Endothelial cell of umbilical vein (primary cell): ENCODE data around the gene FSTL4. TPM values are rescaled to one million over a fixed set of nuclear protein-coding genes. Genes with fewer than 3 reads are reported as not detected.

Source experiments
- BruUV-seq: library from RNA; stranded (reverse); fragments of 400-500 nt; replicated peaks from 2 replicates; lab custom pipeline; 2021; lab: Mats Ljungman, UMichigan
- CTCF ChIA-PET: fragments of 300-600, 350-600 bp; sonication (Branson Sonifier 250); formaldehyde crosslinking; loops from one replicate; lab custom pipeline; 2021; ENCODE audit warnings: antibody characterized with exemption, inconsistent platforms; lab: Charles Lee
- POLR2A ChIA-PET: fragments of 300-600, 350-600 bp; sonication (Branson Sonifier 250); formaldehyde crosslinking; loops from one replicate; lab custom pipeline; 2021; ENCODE audit warnings: antibody characterized with exemption, inconsistent platforms; lab: Charles Lee
- DNase-seq: peaks from one replicate; pipeline ENCODE4 v3.0.0-alpha.2; 2011; ENCODE audit warnings: low read depth, low spot score
- FAIRE-seq: peaks from 2 replicates; lab custom pipeline; 2011; peaks lifted over from hg19 to GRCh38; lab: Jason Lieb, UNC
- H2AFZ ChIP-seq: 2 replicates; pipeline ENCODE4 v1.6.0; 2012; ENCODE audit warnings: low read depth, low read length, control low read depth, inconsistent platforms
- H3K27ac ChIP-seq: 2 replicates; pipeline ENCODE4 v1.5.1; 2011; ENCODE audit warnings: low read depth, mild to moderate bottlenecking, control low read depth, low read length, moderate library complexity; ENCODE audit not compliant: insufficient read depth
- H3K27me3 ChIP-seq, 2 experiments: 2 replicates each; pipeline versions ENCODE4 v1.6.0 to v1.6.1; 2011; ENCODE audit warnings: low read length in 2 of 2, mixed read lengths in 1 of 2; ENCODE audit not compliant: control insufficient read depth in 2 of 2, insufficient read depth in 2 of 2
- H3K36me3 ChIP-seq, 2 experiments: 2 replicates in 1 of 2; 3 replicates in 1 of 2; pipeline ENCODE4 v1.5.1; 2011; ENCODE audit warnings: low read length in 2 of 2, mild to moderate bottlenecking in 1 of 2, moderate library complexity in 1 of 2; ENCODE audit not compliant: control insufficient read depth in 2 of 2, insufficient read depth in 2 of 2; ENCODE audit errors: extremely low read depth in 1 of 2
- H3K4me1 ChIP-seq: 3 replicates; pipeline ENCODE4 v1.5.1; 2011; ENCODE audit warnings: mild to moderate bottlenecking, low read length; ENCODE audit not compliant: control insufficient read depth, insufficient read depth; ENCODE audit errors: extremely low read depth
- H3K4me2 ChIP-seq: 2 replicates; pipeline ENCODE4 v1.6.1; 2011; ENCODE audit warnings: low read length, control low read depth, mixed read lengths; ENCODE audit not compliant: insufficient read depth
- H3K4me3 ChIP-seq, 3 experiments: fragments of 200-600 bp in 1 of 3; sonication (generic), shearing (Covaris generic) in 1 of 3; replicated peaks in 1 of 3; 2 replicates each; pipeline ENCODE4 v1.5.1; 2011 to 2016; ENCODE audit warnings: control low read depth in 3 of 3, low read length in 3 of 3, mild to moderate bottlenecking in 2 of 3, inconsistent platforms in 1 of 3, low read depth in 1 of 3, moderate library complexity in 1 of 3; ENCODE audit not compliant: insufficient read depth in 1 of 3
- H3K79me2 ChIP-seq: 2 replicates; pipeline ENCODE4 v1.6.0; 2012; ENCODE audit warnings: low read length, inconsistent platforms; ENCODE audit not compliant: control insufficient read depth, insufficient read depth
- H3K9ac ChIP-seq: replicated peaks from 2 replicates; pipeline ENCODE3; 2011; ENCODE audit warnings: low read length, control low read depth; ENCODE audit not compliant: insufficient read depth; ENCODE audit errors: extremely low read depth
- H3K9me1 ChIP-seq: replicated peaks from 3 replicates; pipeline ENCODE4 v1.6.0; 2011; ENCODE audit warnings: mild to moderate bottlenecking, low read length; ENCODE audit not compliant: control insufficient read depth, insufficient read depth; ENCODE audit errors: extremely low read depth
- H3K9me3 ChIP-seq: replicated peaks from 2 replicates; pipeline ENCODE4 v1.5.1; 2012; ENCODE audit warnings: low read length, inconsistent platforms; ENCODE audit not compliant: control insufficient read depth, insufficient read depth
- H4K20me1 ChIP-seq: replicated peaks from 2 replicates; pipeline ENCODE3; 2011; ENCODE audit warnings: mild to moderate bottlenecking, low read length; ENCODE audit not compliant: control insufficient read depth, insufficient read depth; ENCODE audit errors: extremely low read depth
- EZH2 ChIP-seq: IDR thresholded peaks from 2 replicates; pipeline ENCODE4 v1.6.1; 2012; ENCODE audit warnings: borderline replicate concordance, low read depth, mild to moderate bottlenecking, moderate library complexity, low read length, inconsistent platforms; ENCODE audit not compliant: severe bottlenecking
- FOS ChIP-seq: IDR thresholded peaks from 2 replicates; pipeline ENCODE4 v1.6.1; 2011; ENCODE audit warnings: mild to moderate bottlenecking, low read length, moderate library complexity, borderline replicate concordance; ENCODE audit not compliant: insufficient read depth
- GATA2 ChIP-seq: IDR thresholded peaks from 2 replicates; pipeline ENCODE4 v1.7.0; 2011; ENCODE audit warnings: low read depth, mild to moderate bottlenecking, moderate library complexity, mixed read lengths, low read length; ENCODE audit not compliant: insufficient read length, insufficient read depth
- JUN ChIP-seq: IDR thresholded peaks from 2 replicates; pipeline ENCODE4 v1.6.1; 2011; ENCODE audit warnings: borderline replicate concordance, low read depth; ENCODE audit not compliant: insufficient read length, insufficient read depth
- MYC ChIP-seq: IDR thresholded peaks from one replicate; pipeline ENCODE4 v1.6.1; 2011; ENCODE audit warnings: mild to moderate bottlenecking, low read depth, low read length
- POLR2A ChIP-seq: IDR thresholded peaks from 2 replicates; pipeline ENCODE4 v1.6.1; 2012; ENCODE audit warnings: low read depth, mild to moderate bottlenecking, control low read depth, low read length
- POLR2AphosphoS5 ChIP-seq: IDR thresholded peaks from 2 replicates; pipeline ENCODE4 v1.6.1; 2012; ENCODE audit warnings: low read depth, mild to moderate bottlenecking, control low read depth, low read length, moderate library complexity; ENCODE audit not compliant: insufficient read depth
- dilution Hi-C: fragments of 300-500 bp; cut with MboI; formaldehyde crosslinking; loops from one replicate; pipeline ENCODE4 v1.15.0; 2019; ENCODE audit warnings: low sequenced_read_pairs; ENCODE audit not compliant: extremely low pct_ligation_motif_present
- intact Hi-C: fragments of 100-400 bp; cut with micrococcal nuclease; formaldehyde crosslinking; loops from one replicate; pipeline ENCODE4 v1.10.0; 2022
- polyA plus RNA-seq, 4 experiments: library from polyadenylated mRNA; depleted of rRNA in 3 of 4; stranded (reverse) in 3 of 4; unstranded in 1 of 4; fragments of >200 nt; gene quantifications; 2 replicates each; pipeline versions ENCODE4 v1.2.1 to v1.2.3, GENCODE V29; 2011 to 2012; ENCODE audit warnings: missing spikeins in 1 of 4
- total RNA-seq: library from RNA; stranded (reverse); gene quantifications from 2 replicates; pipeline ENCODE4 v1.2.3, GENCODE V29; 2021
- TF ChIP-seq, protein P1 (sequence below): IDR thresholded peaks from 2 replicates; pipeline ENCODE4 v1.6.1; 2011; ENCODE audit not compliant: insufficient read depth, insufficient read length
- TF ChIP-seq, protein P2 (sequence below), 2 donors: IDR thresholded peaks; 1 replicate in 1 of 2; 2 replicates in 1 of 2; pipeline ENCODE4 v1.5.1; 2011; ENCODE audit warnings: low read length in 2 of 2, mild to moderate bottlenecking in 2 of 2, moderate library complexity in 2 of 2, control low read depth in 1 of 2, inconsistent platforms in 1 of 2, low read depth in 1 of 2; ENCODE audit not compliant: insufficient read depth in 1 of 2; ENCODE audit errors: extremely low read depth in 1 of 2

FSTL4 gene
- total and polyA plus RNA-seq, 2 donors (not counting 3 experiments of a cell fraction or from before 2014, with no cell fraction given) = 0.18 TPM; not detected in 1

DNA sequence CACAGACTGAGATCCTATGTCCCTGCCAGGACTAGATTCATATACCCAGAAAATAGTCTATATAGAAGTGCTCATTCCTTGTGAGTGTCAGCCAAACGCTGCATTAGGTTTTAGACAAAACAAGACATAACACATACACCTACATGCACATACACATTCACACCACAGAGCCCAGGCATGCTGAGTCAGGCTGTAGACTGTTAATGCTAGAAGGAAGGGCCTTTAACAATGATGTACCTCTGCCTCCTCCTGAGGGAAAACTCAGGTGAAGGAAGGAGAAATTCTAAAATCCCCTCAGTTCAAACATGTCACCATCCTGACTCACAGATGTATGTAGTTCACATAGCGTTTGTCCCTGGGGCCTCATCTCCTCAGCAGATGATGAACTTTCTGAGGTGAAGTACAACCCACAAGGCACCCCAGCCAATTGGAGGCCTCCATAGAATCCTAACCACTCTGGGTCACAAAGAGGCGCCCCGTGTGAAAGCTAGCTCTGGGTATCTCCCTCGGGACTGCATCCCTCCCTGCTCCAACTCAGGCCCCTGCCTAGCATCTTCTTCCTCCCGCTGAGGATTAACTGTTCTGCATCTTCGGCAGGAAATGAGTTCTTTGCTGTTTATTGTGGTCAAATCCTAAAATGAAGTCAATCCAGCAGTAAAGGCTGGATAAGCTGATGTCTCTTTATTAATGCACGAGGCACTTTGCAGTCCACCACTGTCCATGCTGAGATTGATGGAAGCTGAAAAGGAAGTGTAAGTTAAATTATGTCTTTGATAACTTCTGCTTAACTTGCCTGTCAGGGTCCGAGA lies 40.8 kb upstream of the FSTL4 start:
- ChIA-PET POLR2A (no interaction called here), CTCF (no interaction called here)
- no peak for FAIRE-seq

DNA sequence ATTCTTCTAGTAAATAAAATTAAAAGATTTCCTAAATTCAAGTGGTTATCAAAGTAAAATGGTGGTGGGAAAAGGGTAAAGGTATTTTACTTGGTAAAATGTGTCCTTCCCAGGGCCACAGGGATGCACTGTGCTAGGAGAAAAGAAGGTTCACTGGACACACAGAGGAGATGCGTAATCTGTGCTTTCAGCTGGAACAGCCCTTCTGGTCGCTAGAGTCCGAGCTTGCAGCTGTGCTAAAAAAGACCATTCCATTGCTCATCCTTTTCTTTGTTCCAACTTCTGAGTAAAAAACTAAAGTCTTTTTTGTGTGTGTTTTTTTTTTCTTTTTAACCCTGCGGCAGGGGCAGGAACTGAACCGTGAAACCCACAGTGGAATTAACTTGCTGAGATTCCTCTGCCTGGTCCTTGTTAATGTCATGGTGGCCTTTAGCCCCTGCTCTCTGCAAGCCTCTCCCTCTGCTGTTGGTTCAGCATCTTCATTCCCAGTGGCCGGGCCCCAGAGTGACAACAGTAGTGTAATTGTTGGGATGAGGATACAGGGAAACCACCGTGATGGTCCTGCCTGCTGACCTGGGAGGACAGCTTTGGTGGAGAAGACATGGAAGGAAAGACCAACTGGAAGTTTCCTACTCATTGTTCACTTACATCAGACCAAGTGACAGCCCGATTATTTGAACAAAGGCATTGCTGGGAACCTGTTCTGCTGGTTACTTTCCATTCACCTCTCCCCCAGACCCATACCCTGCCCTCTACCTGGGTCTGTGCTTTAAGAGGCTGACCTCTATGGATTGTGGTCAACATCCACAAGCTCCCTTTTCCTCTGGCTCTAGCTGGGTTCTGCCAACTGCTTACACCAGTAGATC lies 31.9 kb upstream of the FSTL4 start:
- H3K79me2 ChIP-seq = no peaks in the 10 kb centered on the region
- ChIA-PET CTCF (no interaction called here), POLR2A (no interaction called here)
- TF ChIP-seq, protein P1, sequence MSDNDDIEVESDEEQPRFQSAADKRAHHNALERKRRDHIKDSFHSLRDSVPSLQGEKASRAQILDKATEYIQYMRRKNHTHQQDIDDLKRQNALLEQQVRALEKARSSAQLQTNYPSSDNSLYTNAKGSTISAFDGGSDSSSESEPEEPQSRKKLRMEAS = no peak
- TF ChIP-seq JUN (no peak), POLR2AphosphoS5 (no peak), FOS (no peak), MYC (no peak), GATA2 (no peak), EZH2 (no peak), POLR2A (no peak)
- TF ChIP-seq, protein P2, sequence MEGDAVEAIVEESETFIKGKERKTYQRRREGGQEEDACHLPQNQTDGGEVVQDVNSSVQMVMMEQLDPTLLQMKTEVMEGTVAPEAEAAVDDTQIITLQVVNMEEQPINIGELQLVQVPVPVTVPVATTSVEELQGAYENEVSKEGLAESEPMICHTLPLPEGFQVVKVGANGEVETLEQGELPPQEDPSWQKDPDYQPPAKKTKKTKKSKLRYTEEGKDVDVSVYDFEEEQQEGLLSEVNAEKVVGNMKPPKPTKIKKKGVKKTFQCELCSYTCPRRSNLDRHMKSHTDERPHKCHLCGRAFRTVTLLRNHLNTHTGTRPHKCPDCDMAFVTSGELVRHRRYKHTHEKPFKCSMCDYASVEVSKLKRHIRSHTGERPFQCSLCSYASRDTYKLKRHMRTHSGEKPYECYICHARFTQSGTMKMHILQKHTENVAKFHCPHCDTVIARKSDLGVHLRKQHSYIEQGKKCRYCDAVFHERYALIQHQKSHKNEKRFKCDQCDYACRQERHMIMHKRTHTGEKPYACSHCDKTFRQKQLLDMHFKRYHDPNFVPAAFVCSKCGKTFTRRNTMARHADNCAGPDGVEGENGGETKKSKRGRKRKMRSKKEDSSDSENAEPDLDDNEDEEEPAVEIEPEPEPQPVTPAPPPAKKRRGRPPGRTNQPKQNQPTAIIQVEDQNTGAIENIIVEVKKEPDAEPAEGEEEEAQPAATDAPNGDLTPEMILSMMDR (IDR thresholded peaks at IDR 0.05; ENCODE audit: extremely low read depth in 1 of 2, insufficient read depth in 1 of 2, low read depth in 1 of 2, low read length in 2 of 2) = no peak
- H3K36me3 ChIP-seq = no peaks in the 10 kb centered on the region
- no peak for FAIRE-seq
- no peak for DNase-seq
- H2AFZ ChIP-seq = no peak overlapping the region
- dilution Hi-C loops (no loop called here), intact Hi-C loops (no loop called here)
- peaks cover 1 to 7% of the 10 kb centered on the region in 2 experiments for H3K27me3 ChIP-seq
- H3K4me1 ChIP-seq = no peaks in the 10 kb centered on the region
- BruUV-seq = no TSS peak
- H3K9me3 ChIP-seq = no peaks in the 10 kb centered on the region
- no peak overlapping the region for H3K4me3 ChIP-seq
- H3K9ac ChIP-seq = no peak overlapping the region
- H4K20me1 ChIP-seq = no peaks in the 10 kb centered on the region
- H3K27ac ChIP-seq = no peak overlapping the region
- no peaks in the 10 kb centered on the region for H3K9me1 ChIP-seq
- no peak overlapping the region for H3K4me2 ChIP-seq

More for the DNA sequence above, 40.8 kb upstream of the FSTL4 start:
- H3K79me2 ChIP-seq = no peaks in the 10 kb centered on the region
- no TSS peak for BruUV-seq
- H3K4me3 ChIP-seq = no peak overlapping the region
- no peak overlapping the region for H3K9ac ChIP-seq
- peaks cover 2 to 12% of the 10 kb centered on the region in 2 experiments for H3K27me3 ChIP-seq
- dilution Hi-C loops (no loop called here), intact Hi-C loops (no loop called here)
- no peaks in the 10 kb centered on the region for H4K20me1 ChIP-seq
- H3K9me1 ChIP-seq = no peaks in the 10 kb centered on the region
- H3K36me3 ChIP-seq = no peaks in the 10 kb centered on the region
- no peak overlapping the region for H2AFZ ChIP-seq
- DNase-seq = no peak
- no peaks in the 10 kb centered on the region for H3K9me3 ChIP-seq
- no peak overlapping the region for H3K27ac ChIP-seq
- no peak for TF ChIP-seq FOS
- H3K4me1 ChIP-seq = no peaks in the 10 kb centered on the region
- no peak overlapping the region for H3K4me2 ChIP-seq
